NOMO-1 treated with dmso at 0.1 percent for 144 hours (cell line): ENCODE measurements around the gene TFDP1.

Source experiments
- DNase-seq: peaks from one replicate; lab custom pipeline; 2025; ENCODE audit not compliant: unreplicated experiment; lab: John Stamatoyannopoulos, UW

TFDP1 gene

GRCh38 chr13:113646376-113646775 lies 61.8 kb downstream of the TFDP1 start:
- no peak for DNase-seq

- DNase-seq, result no peak
These were observed 62.4 kb downstream of the TFDP1 start for GRCh38 chr13:113646921-113647340.

GRCh38 chr13:113647351-113648215 lies 63.0 kb downstream of the TFDP1 start:
- DNase-seq, result no peak

- DNase-seq, result no peak
These were observed 63.7 kb downstream of the TFDP1 start for GRCh38 chr13:113648216-113648610.

- DNase-seq, result no peak
These were observed 64.7 kb downstream of the TFDP1 start for GRCh38 chr13:113649212-113649611.

GRCh38 chr13:113650275-113650674 lies 65.7 kb downstream of the TFDP1 start:
- no peak for DNase-seq

DNA sequence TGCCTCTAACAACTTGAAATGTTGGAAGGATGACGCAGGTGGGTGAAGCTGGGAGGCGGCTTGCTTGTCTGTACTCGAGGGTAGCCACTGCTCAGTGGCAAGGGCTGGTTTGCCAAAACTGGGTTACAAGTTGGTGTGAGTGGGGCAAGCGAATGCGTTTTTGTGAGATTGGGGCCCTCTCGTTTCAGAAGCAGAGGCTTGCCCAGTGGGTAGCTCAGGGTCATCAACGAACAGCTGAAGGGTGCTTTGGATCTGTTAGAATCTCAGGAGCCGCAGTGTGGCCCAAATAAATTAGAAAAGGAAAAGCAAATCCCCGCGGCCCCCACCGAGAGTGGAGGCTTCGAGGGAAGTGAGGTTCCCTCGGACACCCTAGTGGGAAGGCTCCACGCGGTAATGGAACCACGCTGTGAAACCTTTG lies 66.2 kb downstream of the TFDP1 start:
- no peak for DNase-seq

- no peak for DNase-seq
These were observed 67.2 kb downstream of the TFDP1 start for GRCh38 chr13:113651511-113652403.

DNA sequence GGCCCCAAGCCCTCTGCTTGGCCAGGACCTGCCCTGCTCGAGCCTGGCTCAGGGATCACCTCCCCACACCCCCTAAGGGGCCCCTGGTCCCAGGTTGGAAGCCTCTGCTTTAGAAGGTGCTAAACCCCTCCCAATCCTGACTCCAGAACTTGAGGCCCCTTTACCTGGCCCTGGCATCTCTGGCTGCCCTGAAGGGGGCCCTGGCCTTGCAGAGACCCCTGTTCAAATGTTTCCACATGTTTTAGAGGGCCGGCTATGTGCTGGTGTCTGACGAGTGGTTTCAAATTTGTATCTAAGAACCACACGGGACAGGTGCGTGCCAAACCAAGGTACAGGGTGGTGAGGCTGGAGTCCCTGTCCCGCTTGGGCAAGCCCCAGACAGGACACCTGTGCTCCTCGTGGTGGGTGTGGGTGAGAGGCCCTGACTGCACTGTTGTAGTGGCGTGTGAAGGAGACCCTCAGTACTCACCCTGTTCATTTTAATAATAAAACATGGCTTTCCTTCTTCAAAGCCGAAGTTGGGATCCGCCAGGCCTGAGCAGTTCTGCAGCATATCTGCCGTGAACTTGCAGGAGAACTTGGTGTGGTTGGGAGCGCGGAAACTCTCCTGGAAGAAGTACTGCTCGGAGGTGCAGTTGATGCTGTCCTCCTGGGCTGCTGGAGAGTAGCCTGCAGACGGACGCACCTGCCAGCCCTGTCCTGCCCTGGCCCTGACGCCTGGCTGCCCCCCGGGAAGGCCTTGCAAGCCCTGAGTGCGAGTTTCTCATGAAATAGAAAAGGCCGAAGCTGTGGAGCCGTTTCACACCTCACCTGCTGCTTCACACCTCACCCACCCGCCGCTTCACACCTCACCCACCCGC lies 68.1 kb downstream of the TFDP1 start:
- DNase-seq, result no peak

DNA sequence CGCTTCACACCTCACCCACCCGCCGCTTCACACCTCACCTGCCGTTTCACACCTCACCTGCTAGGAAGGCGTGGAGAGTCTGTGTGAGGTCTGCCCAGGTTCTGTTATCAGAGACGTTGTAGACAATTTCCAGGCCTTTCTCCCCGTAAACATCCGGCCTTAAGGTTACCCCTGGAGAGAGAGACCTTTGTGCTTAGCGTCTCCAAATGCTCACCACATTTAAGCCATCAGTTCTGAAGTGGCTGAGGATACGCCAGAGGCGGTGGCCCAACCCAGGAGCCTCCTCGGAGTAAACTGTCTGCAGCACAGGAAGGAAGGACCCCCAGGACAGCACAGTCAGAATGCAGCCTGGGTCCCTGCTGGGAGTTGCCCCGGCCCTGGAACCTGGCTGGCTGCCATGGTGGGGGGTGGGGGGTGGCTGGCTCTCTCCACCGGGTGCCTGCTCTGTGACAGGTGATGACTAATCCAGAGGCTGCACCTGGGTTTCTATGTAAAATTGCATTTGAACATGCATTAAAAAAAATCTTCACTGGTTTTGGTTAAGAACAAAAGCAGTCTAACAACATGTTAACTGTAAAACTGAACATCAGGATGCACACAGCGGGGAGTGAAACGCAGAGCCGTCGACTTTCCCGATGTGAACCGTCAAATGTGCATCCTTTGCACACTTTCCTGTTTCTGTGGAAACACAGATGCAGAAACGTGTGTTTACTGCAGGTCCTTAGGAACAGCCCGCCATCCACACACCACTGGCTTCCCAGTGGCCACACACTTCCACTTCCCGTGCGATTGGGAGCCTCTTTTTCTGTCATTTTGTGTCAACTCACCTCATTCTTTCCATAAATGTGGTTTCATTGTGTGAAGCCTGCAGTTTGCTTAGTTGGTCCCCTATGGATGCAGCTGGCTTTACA lies 69.0 kb downstream of the TFDP1 start:
- DNase-seq, result no peak

DNA sequence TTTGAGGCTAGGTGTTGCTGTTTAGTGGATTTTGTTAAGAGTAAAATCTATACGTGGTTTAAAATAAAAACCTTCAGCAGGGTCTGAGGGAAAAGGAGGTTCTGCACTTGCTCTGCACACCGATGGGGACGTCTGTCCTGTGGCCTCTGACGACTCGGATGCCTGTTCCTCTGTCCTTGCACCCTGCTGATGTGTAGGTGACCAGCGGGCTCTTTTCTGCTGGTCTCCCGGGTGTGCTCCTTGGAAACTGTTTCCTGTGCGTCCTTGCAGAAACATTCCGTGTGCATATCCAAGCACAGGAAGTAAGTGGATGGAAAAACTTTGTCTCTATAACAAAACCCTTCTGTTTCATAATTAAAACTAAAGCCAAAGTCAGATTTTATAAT lies 69.6 kb downstream of the TFDP1 start:
- DNase-seq, result no peak

DNA sequence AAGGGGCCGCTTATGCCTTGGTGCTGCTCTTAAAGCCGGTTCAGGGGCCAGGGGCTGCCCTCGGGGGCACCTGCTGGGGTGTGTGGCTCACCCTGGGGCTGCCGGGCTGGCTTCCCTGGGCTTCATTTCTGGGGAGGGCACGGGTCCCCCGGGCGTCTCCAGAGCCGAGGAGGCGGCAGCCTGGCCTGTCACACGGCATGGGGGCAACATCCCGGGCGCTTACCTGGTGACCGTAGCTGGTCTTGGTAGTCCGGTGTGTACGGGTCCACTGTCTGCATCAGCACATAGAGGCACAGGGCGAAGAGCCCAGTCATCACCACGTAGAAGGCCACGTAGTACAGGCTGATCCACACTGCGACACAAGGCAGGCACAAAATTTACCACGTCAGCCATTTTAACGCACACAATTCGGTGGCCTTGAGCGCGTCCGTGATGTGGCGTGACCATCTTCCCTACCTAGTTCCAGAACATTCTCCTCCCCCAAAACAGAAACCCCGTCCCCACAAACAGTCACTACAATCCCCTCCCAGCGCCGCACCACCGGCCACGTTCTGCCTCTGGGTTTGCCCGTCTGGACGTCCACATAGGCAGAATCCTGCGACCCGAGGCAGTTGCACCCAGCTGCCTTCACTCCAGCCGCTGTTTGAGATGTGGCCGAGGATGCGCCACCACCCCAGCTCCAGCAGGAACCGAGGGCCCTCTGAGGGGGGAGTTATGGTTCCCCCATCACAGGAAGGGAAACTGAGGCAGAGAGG lies 70.2 kb downstream of the TFDP1 start:
- no peak for DNase-seq

DNA sequence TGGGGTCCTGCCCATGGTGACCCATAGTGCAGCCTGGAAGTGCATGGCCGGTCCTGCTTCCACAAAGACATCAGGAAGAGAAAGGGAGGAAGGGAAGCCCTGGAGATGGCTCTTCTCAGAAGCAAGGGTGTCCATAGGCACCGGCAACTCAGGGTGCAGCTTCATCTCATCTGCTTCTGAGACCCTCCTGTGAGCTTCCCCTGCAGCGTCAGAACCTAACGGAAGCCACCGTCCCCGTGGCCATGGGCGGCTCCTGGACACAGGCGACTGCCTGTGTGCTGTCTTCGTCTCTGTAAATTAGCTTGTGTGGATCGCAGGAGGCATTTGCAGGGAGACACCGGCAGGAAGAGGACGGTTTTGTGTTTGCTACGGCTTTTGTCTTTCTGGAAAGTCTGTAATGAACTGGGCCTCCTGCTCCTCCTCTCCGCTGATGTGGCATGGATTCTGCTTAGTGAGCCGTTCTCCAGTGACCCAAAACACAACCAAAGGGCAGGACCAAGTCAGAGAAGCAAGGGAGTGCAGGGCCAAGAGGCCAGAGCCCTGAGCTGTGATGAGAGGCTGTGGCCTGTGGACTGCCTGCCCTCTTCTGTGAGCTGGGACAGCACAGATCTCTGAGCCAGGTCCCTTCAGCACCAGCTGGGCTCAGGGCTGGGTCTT lies 70.9 kb downstream of the TFDP1 start:
- DNase-seq, result no peak

GRCh38 chr13:113656003-113656588 lies 71.5 kb downstream of the TFDP1 start:
- DNase-seq, result no peak

DNA sequence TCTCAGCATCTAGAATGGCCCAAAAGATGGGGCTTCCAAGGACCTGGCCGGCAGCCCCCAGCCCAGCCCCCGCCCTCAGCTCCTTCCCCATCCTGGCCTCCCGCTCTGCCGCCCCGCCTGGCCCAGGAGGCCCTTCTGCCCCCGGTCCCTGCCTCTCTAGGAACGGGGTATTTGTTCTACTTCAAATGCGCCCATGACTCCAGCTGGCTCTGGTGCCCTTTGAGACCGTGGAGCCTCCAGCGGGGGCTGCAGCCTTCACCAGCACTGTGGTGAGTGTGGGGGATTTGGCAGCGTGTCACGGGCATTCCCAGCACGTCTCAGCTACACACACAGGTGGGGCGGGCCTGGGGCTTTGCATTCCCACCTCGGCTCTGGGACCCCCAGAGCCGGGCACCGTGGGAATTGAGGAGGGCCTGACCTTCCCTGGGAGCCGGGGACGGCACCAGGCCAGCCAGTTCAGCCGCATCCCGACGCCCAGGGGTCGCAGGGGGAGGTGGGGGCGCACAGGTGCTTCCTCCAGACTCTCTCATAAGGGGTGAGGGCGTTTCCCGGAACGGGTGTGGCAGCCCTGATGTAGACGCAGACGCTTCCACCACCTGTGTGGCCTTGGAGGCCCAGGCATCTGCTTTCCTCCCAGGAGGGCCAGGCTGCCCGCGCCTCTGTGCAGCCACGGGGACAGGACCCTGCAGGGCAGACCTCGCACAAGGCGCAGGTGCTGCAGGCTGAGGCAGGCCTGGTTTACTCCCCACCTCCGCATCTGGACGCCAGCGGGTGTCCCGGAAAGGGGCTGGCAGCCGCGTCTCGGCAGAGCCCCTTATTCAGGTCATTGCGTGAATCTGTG lies 72.5 kb downstream of the TFDP1 start:
- no peak for DNase-seq

GRCh38 chr13:113657851-113658741 lies 73.5 kb downstream of the TFDP1 start, which contains the start of gene ATP4B:
TSS of gene ATP4B (minus strand) at chr13:113658198. CDS start at chr13:113658144, 54 bp downstream.
- no peak for DNase-seq
